Measurements from ENCODE around the gene HLCS. TPM values are rescaled to one million over a fixed set of nuclear protein-coding genes. Genes with fewer than 3 reads are reported as not detected.
A peak's percentile ranks its signal among the peaks of the same experiment; 100 is the strongest.

HLCS gene
- total and polyA plus RNA-seq, 2 donors (not counting 1 experiment from before 2014, with no cell fraction given), result 23.1 to 40.0 TPM

- no peak overlapping the region for H3K4me3 ChIP-seq (replicated peaks in 1 of 4; ENCODE audit: control extremely low read depth in 1 of 4, insufficient read depth in 1 of 4, low read depth in 3 of 4, low read length in 4 of 4)
- DNase-seq (ENCODE audit: low read depth in 2 of 2), result peak in 1 of 2 donors; percentile 56
- H3K4me1 ChIP-seq (ENCODE audit: control insufficient read depth, extremely low read depth, insufficient read depth, low read length), result no peaks in the 10 kb centered on the region
- H3K79me2 ChIP-seq (ENCODE audit: control insufficient read depth, insufficient read depth, low read length), result no peaks in the 10 kb centered on the region
- no peak overlapping the region for H2AFZ ChIP-seq (ENCODE audit: low read length)
- no peaks in the 10 kb centered on the region for H3K9me3 ChIP-seq (ENCODE audit: control insufficient read depth, insufficient read depth, low read depth, low read length)
- no peaks in the 10 kb centered on the region for H3K27me3 ChIP-seq (ENCODE audit: control insufficient read depth, insufficient read depth, low read length)
- no peak overlapping the region for H3K9ac ChIP-seq (ENCODE audit: insufficient read depth, low read length)
- H3K4me2 ChIP-seq (ENCODE audit: extremely low read depth, insufficient read depth, low read length), result no peak overlapping the region
- TF ChIP-seq CTCF (conservative IDR thresholded peaks at IDR 0.05 in 1 of 2, IDR thresholded peaks at IDR 0.05 in 1 of 2; ENCODE audit: low read depth in 1 of 2, low read length in 2 of 2), result no peak
- no peak for TF ChIP-seq EZH2 (IDR thresholded peaks at IDR 0.05; ENCODE audit: low read length, missing control alignments)
- H3K36me3 ChIP-seq (ENCODE audit: control insufficient read depth, insufficient read depth, low read length), result no peaks in the 10 kb centered on the region
- H3K27ac ChIP-seq (ENCODE audit: insufficient read depth, low read length), result no peak overlapping the region
- no peaks in the 10 kb centered on the region for H4K20me1 ChIP-seq (ENCODE audit: control insufficient read depth, extremely low read depth, insufficient read depth, low read length)
Measured at GRCh38 chr21:36948686-36949085, 17.8 kb downstream of the HLCS start.

- Histone ChIP-seq H3K9ac (ENCODE audit: insufficient read depth, low read length) (no peak overlapping the region), H4K20me1 (ENCODE audit: control insufficient read depth, extremely low read depth, insufficient read depth, low read length) (no peaks in the 10 kb centered on the region), H3K27me3 (ENCODE audit: control insufficient read depth, insufficient read depth, low read length) (no peaks in the 10 kb centered on the region), H3K4me2 (ENCODE audit: extremely low read depth, insufficient read depth, low read length) (no peak overlapping the region), H3K79me2 (ENCODE audit: control insufficient read depth, insufficient read depth, low read length) (no peaks in the 10 kb centered on the region), H2AFZ (ENCODE audit: low read length) (no peak overlapping the region), H3K36me3 (ENCODE audit: control insufficient read depth, insufficient read depth, low read length) (no peaks in the 10 kb centered on the region), H3K4me1 (ENCODE audit: control insufficient read depth, extremely low read depth, insufficient read depth, low read length) (no peaks in the 10 kb centered on the region), H3K9me3 (ENCODE audit: control insufficient read depth, insufficient read depth, low read depth, low read length) (no peaks in the 10 kb centered on the region), H3K27ac (ENCODE audit: insufficient read depth, low read length) (no peak overlapping the region), H3K4me3 (replicated peaks in 1 of 4; ENCODE audit: control extremely low read depth in 1 of 4, insufficient read depth in 1 of 4, low read depth in 3 of 4, low read length in 4 of 4) (no peak overlapping the region)
- TF ChIP-seq CTCF (conservative IDR thresholded peaks at IDR 0.05 in 1 of 2, IDR thresholded peaks at IDR 0.05 in 1 of 2; ENCODE audit: low read depth in 1 of 2, low read length in 2 of 2), result no peak
- TF ChIP-seq EZH2 (IDR thresholded peaks at IDR 0.05; ENCODE audit: low read length, missing control alignments), result no peak
- no peak for DNase-seq (ENCODE audit: low read depth in 2 of 2)
Measured at GRCh38 chr21:36946949-36947356, 19.5 kb downstream of the HLCS start.

- Histone ChIP-seq H3K4me2 (ENCODE audit: extremely low read depth, insufficient read depth, low read length) (no peak overlapping the region), H3K79me2 (ENCODE audit: control insufficient read depth, insufficient read depth, low read length) (no peaks in the 10 kb centered on the region), H3K9ac (ENCODE audit: insufficient read depth, low read length) (no peak overlapping the region), H3K9me3 (ENCODE audit: control insufficient read depth, insufficient read depth, low read depth, low read length) (no peaks in the 10 kb centered on the region), H2AFZ (ENCODE audit: low read length) (no peak overlapping the region), H3K4me3 (replicated peaks in 1 of 4; ENCODE audit: control extremely low read depth in 1 of 4, insufficient read depth in 1 of 4, low read depth in 3 of 4, low read length in 4 of 4) (no peak overlapping the region), H3K36me3 (ENCODE audit: control insufficient read depth, insufficient read depth, low read length) (no peaks in the 10 kb centered on the region), H3K27ac (ENCODE audit: insufficient read depth, low read length) (no peak overlapping the region), H3K27me3 (ENCODE audit: control insufficient read depth, insufficient read depth, low read length) (no peaks in the 10 kb centered on the region), H4K20me1 (ENCODE audit: control insufficient read depth, extremely low read depth, insufficient read depth, low read length) (no peaks in the 10 kb centered on the region), H3K4me1 (ENCODE audit: control insufficient read depth, extremely low read depth, insufficient read depth, low read length) (no peaks in the 10 kb centered on the region)
- peak; percentile 35 to 48 for DNase-seq (ENCODE audit: low read depth in 2 of 2)
- TF ChIP-seq CTCF (conservative IDR thresholded peaks at IDR 0.05 in 1 of 2, IDR thresholded peaks at IDR 0.05 in 1 of 2; ENCODE audit: low read depth in 1 of 2, low read length in 2 of 2), result no peak
Measured at GRCh38 chr21:36945496-36946138, 20.9 kb downstream of the HLCS start.
